Stimulated activated CD8-positive, alpha-beta memory T cell treated with anti-CD3 and anti-CD28 coated beads, Interleukin-4, amount 100 ng/mL, for 1 hour (primary cell): ENCODE measurements around the gene EPS8L1.
"Not testable (repeated sequence)": the region's sequence is repeated elsewhere in the genome, so short reads cannot be mapped to it uniquely, and the experiment has no call there.

Experiments
- DNase-seq, 2 donors: peaks; one replicate each; pipeline ENCODE4 v3.0.0-alpha.2; 2020; ENCODE audit warnings: low read depth in 2 of 2, low spot score in 1 of 2

Gene EPS8L1

DNA sequence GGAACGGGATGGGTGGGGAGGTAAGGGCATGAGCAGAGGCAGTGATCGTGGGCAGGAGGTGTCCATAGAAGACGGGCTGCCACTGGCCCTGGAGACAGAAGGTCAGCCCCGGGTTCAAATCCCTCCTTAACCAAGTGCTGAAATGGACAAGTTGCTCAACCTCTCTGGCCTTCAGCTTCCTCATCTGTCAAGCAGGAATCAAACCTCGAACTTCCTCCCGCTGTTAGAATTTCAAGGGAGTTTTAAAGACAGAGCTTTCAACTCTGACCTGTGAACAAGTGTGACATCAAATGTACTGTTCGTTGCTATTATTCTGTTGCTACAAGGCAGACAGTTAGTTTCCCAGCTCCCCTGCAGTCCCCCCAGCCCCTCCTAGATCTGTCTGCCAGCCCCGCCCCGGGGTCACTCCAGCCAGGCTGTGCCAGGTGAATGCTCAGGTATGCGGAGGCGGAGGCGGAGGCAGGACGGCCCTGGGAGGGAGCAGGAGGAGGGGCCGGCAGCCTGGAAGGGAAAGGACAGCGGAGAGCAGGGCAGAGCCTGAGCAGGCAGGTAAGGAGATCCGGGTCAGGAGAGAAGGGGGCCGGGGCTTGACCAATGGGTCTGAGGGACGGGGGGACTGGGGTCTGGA, at the start of gene EPS8L1:
Gene EPS8L1 (plus strand): TSS at position 499 of the 628 bp plus-strand sequence. CDS start 576 bp downstream, outside the sequence.
- DNase-seq: no peak

GRCh38 chr19:55027140-55027471, 48.6 kb upstream of the EPS8L1 start:
- not testable (repeated sequence) for DNase-seq

DNA sequence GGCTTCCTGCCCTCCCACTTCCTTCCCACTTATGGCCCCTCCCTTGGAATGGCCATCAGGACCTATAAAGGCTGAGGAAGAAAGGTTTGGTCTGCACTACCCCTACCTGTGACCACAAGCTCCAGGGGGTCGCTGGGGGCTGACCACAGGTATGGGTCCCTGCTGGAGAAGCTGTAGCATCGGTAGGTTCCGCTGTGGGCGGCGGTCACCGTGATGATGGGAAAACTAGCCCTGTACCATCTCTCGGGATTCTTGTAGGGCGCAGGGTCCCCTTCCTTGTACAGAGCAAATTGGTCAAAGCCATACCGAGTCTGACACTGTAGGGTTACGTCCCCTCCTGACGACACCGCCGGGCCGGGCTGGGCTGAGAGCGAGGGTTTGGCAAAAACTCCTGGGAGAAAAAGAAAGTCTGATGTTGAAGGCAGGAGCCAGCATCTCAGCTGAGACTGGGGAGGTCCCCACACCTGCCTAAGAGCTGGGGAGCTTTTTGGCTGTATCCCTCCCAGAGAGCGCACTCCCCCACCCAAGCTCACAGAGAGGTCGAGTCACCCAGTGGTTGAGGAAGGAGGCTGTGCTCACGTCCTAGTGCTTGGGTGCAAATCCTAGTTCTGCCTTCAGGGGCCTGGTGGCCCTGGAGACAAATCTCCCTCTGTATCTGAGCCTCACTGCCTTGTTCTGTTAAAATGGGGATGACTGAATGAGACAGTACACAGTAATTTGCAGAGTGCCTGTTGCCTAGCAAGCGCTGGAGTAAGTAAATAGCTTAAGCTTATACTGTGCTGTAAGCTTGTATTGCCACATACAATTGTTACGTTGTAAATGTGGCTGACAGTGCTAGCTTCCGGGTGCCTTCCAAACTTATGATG, 48.0 kb upstream of the EPS8L1 start:
- DNase-seq: no peak

DNA sequence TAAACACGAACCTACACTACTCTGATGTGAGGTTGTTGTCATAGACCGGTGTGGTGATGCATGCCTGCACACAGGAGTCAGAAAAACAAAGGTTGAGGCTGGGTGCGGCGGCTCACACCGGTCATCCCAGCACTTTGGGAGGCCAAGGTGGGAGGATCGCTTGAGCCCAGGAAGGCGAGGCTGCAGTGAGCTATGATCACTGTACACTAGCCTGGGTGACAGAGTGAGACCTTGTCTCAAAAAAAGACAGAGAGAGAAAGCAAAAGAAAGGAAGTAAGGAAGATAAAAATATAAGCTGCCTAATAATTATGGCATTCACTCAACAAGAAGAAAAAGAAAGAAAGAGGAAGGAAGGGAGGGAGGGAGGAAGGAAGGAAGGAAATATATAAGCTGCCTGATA, 46.9 kb upstream of the EPS8L1 start:
- no peak for DNase-seq

- no peak for DNase-seq
Measured at GRCh38 chr19:55031178-55031577, 44.5 kb upstream of the EPS8L1 start.

GRCh38 chr19:55032170-55032800, 43.4 kb upstream of the EPS8L1 start:
- DNase-seq: no peak

GRCh38 chr19:55032976-55033643, 42.6 kb upstream of the EPS8L1 start:
- not testable (repeated sequence) for DNase-seq

DNA sequence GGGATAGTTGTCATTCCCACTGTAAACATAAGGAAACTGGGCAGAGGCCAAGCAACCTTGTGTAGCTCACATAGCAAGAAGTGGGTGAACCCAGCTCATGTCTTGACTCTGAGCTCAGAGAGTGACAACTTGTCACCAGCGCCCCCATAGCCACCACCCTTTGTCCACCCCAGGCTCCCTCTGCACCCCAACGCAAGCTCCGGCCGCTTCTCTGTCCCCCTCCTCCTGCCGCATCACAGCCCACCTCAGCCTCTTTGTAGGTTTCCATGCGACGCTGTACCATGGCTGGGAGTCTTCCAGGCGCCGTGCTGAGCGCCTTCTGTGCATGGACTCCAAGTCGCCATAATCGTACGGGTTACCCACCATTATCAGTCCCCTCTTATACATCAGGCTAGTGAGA, 40.9 kb upstream of the EPS8L1 start:
- no peak for DNase-seq

DNA sequence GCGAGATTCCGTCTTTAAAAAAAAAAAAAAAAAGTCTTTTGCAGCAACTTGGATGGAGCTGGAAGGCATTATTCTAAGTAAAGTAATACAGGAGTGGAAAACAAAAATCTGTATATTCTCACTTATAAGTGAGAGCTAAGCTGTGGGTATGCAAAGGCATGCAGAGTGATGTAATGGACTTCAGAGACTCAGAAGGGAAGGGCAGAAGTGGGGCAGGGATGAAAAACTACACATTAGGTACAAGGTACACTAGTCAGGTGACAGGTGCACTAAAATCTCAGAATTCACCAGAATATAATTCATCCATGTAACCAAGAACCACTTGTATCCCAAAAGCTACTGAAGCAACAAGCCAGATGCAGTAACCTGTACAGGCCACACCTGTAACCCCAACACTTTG, 39.6 kb upstream of the EPS8L1 start:
- DNase-seq: no peak

DNA sequence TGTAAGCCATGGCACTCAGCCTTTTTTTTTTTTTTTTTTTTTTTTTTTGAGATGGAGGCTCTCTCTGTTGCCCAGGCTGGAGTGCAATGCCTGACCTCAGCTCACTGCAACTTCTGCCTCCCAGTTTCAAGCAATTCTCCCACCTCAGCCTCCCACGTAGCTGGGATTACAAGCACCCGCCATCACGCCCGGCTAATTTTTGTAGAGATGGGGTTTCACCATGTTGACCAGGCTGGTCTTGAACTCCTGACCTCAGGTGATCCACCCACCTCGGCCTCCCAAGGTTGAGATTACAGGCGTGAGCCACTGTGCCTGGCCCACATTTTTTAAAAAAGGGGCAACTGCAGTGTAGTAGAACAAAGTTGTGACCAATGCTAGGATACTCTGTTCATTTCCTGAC, 38.1 kb upstream of the EPS8L1 start:
- DNase-seq: not testable (repeated sequence)

DNA sequence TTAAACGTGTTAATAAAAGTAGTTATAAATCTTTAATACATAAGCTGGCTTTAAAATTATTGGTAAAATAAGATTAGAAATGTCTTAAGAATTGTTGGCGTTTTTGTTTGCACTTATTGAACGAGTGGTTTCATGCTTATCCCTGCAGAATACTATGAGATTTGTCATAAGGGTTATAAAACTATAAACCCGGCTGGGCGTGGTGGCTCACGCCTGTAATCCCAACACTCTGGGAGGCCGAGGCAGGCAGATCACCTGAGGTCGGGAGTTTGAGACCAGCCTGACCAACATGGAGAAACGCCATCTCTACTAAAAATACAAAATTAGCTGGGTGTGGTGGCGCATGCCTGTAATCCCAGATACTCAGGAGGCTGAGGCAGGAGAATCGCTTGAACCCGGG, 35.0 kb upstream of the EPS8L1 start:
- not testable (repeated sequence) for DNase-seq

DNA sequence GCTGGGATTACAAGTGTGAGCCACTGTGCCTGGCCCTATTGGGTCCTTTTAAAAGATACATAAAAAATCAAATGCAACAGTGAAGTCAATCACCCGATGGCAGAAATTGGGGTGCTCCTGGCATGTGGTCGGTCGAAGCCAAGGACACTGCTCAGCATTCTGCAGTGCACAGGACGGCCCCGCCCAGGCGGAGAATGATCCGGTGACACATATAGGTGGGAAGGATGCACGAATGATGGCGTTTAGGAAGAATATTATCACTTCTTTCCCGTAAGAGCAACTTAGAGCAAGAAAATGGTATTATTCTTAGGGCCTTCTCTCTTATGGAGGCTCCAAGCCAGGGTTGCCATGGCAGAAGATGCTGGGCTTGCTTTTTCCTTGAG, 34.4 kb upstream of the EPS8L1 start:
- no peak for DNase-seq

DNA sequence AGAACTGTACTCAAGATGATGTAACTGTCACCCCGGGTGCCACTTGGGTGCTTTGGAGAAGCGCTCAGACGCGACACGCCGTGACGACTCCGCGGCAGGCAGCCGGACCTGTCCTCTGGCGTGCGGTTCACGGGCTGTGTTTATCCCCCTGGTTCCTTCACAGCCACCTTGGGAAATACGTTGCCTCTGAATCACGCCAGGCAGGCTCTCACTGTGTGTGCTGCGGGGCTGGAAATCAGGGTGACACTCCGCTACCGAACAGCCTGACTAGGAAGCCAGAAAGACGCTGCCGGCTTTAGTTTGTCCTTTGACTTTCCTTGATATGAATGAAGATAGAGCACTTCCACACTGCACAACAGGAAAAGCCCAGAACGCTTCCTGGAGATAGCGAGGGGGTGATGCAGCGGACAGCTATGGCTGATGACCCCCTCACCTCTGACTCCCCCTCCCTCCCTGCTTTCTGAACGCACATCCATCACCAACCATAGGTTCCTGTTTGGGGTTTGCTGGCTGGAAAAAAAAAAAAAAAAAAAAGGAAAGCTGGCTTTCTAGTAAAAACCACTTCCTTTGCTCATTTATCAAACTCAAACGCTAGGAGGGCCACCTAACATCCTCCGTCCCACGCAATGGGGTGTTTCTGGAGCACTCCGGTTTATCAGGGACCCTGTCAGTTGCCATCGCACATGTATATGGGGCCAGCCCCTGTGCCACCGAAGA, 33.9 kb upstream of the EPS8L1 start:
- DNase-seq: no peak

GRCh38 chr19:55042344-55042678, 33.4 kb upstream of the EPS8L1 start:
- DNase-seq: no peak

GRCh38 chr19:55042688-55043087, 33.0 kb upstream of the EPS8L1 start:
- no peak for DNase-seq

DNA sequence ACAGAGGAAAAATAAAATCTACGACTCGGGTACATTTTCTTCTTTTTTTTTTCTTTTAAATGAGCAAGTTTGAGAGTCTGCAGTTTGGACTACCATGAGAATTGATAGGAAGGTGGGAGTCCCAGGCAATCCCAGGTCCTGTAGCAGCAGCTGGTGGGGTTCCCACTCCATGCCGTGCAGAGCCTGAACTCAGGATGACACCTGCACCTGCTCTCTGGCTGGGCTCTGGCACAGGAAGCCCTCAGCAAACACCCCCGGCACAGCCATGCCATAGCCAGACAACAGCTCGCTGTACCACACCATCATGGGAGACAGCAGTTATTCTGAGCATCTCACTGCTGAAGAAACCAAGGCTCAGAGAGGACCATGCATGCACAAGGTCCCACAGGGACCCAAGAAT, 31.4 kb upstream of the EPS8L1 start:
- DNase-seq: no peak

- no peak for DNase-seq
Measured at GRCh38 chr19:55044771-55045716, 30.6 kb upstream of the EPS8L1 start.

GRCh38 chr19:55046975-55047622, 28.6 kb upstream of the EPS8L1 start:
- no peak for DNase-seq

GRCh38 chr19:55047951-55048350, 27.7 kb upstream of the EPS8L1 start:
- DNase-seq: no peak

DNA sequence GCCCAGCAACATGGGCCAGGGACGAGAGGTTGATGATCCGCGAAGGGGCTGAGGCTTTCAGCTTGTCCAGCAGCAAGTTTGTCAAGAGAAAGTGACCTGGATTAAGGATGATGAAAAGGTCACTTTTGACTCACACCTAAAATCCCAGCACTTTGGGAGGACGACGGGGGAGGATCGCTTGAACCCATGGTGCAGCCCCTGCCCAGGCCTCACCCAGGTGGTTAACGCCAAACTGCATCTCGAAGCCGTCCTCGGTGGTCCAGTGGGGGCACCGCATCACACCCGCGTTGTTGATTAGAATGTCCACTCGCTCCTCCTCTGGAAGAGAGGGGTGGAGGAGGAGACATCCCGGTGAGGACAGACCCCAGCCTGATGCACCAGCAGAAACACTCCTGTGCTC, 27.2 kb upstream of the EPS8L1 start:
- no peak for DNase-seq
